ENCODE data around the gene PPDPF.
"Not testable (repeated sequence)": the region's sequence is repeated elsewhere in the genome, so short reads cannot be mapped to it uniquely, and the experiment has no call there.

PPDPF gene

GRCh38 chr20:63567386-63568169, 47.0 kb downstream of the PPDPF start:
- no peak for DNase-seq

GRCh38 chr20:63568170-63568981, 47.8 kb downstream of the PPDPF start:
- no peak for DNase-seq

GRCh38 chr20:63568986-63569949, 48.7 kb downstream of the PPDPF start:
- no peak for DNase-seq

GRCh38 chr20:63570281-63571086, 49.9 kb downstream of the PPDPF start:
- no peak for DNase-seq

- not testable (repeated sequence) for DNase-seq
These were observed 50.5 kb downstream of the PPDPF start for GRCh38 chr20:63571087-63571478.
